DOHH2 (cell line): ENCODE results near the gene TACC2.

Experiments
- H3F3A ChIP-seq: fragments of 200-600 bp; sonication (generic), shearing (Covaris generic); 2 replicates; pipeline ENCODE4 v1.6.0; 2016; ENCODE audit warnings: antibody characterized with exemption, mild to moderate bottlenecking; ENCODE audit not compliant: control insufficient read depth, insufficient read depth
- H3K27ac ChIP-seq: fragments of 200-600 bp; sonication (generic); 2 replicates; pipeline ENCODE4 v1.5.1; 2014; ENCODE audit warnings: low read depth, mild to moderate bottlenecking, low read length, moderate library complexity
- H3K27me3 ChIP-seq: fragments of 200-600 bp; sonication (generic); 2 replicates; pipeline ENCODE4 v1.6.1; 2014; ENCODE audit warnings: mild to moderate bottlenecking, low read length, mixed read lengths; ENCODE audit not compliant: control insufficient read depth
- H3K36me3 ChIP-seq: fragments of 200-600 bp; sonication (generic); 2 replicates; pipeline ENCODE4 v1.6.1; 2014; ENCODE audit warnings: mild to moderate bottlenecking, low read length, moderate library complexity, mixed read lengths; ENCODE audit not compliant: control insufficient read depth
- H3K4me1 ChIP-seq: fragments of 200-600 bp; sonication (generic); 2 replicates; pipeline ENCODE4 v1.6.1; 2014; ENCODE audit warnings: mild to moderate bottlenecking, low read length, mixed read lengths; ENCODE audit not compliant: control insufficient read depth
- H3K4me2 ChIP-seq: fragments of 200-600 bp; sonication (generic); 2 replicates; pipeline ENCODE4 v1.6.0; 2014; ENCODE audit warnings: mild to moderate bottlenecking, low read length, moderate library complexity
- H3K4me3 ChIP-seq: fragments of 200-600 bp; sonication (generic); 2 replicates; pipeline ENCODE4 v1.5.1; 2014; ENCODE audit warnings: mild to moderate bottlenecking, low read length, mixed read lengths
- H3K79me2 ChIP-seq: fragments of 200-600 bp; sonication (generic); 2 replicates; pipeline ENCODE4 v1.6.1; 2014; ENCODE audit warnings: mild to moderate bottlenecking, low read length, mixed read lengths; ENCODE audit not compliant: control insufficient read depth
- H3K9me2 ChIP-seq: fragments of 200-600 bp; sonication (generic); replicated peaks from 2 replicates; pipeline ENCODE4 v1.6.1; 2014; ENCODE audit warnings: mild to moderate bottlenecking, low read length, mixed read lengths; ENCODE audit not compliant: control insufficient read depth
- H3K9me3 ChIP-seq: fragments of 200-600 bp; sonication (generic); 2 replicates; pipeline ENCODE4 v1.6.1; 2014; ENCODE audit warnings: antibody characterized with exemption, low read length, mixed read lengths; ENCODE audit not compliant: control insufficient read depth, insufficient read depth
- H4K20me1 ChIP-seq: fragments of 200-600 bp; sonication (generic); 2 replicates; pipeline ENCODE4 v1.6.0; 2014; ENCODE audit warnings: low read depth, mild to moderate bottlenecking, antibody characterized with exemption, low read length, moderate library complexity; ENCODE audit not compliant: control insufficient read depth, insufficient read depth
- CTCF ChIP-seq: fragments of 200-600 bp; sonication (generic); IDR thresholded peaks from one replicate; pipeline ENCODE4 v1.5.1; 2014; ENCODE audit warnings: antibody characterized with exemption, mild to moderate bottlenecking, low read depth, low read length; ENCODE audit not compliant: poor library complexity, severe bottlenecking
- EZH2phosphoT487 ChIP-seq: fragments of 200-600 bp; sonication (generic); IDR thresholded peaks from 2 replicates; pipeline ENCODE4 v1.6.1; 2017; ENCODE audit warnings: borderline replicate concordance, mild to moderate bottlenecking, antibody characterized with exemption, low read length, moderate library complexity, mixed read lengths

The TACC2 gene

GRCh38 chr10:122151121-122151694 lies 162.2 kb downstream of the TACC2 start:
- Histone ChIP-seq H3K27ac (no peak overlapping the region), H3K9me3 (no peaks in the 10 kb centered on the region), H3K79me2 (no peaks in the 10 kb centered on the region), H3F3A (no peaks in the 10 kb centered on the region), H4K20me1 (no peaks in the 10 kb centered on the region), H3K36me3 (no peaks in the 10 kb centered on the region), H3K4me3 (no peak overlapping the region), H3K9me2 (no peaks in the 10 kb centered on the region), H3K4me2 (no peak overlapping the region), H3K27me3 (no peaks in the 10 kb centered on the region), H3K4me1 (no peaks in the 10 kb centered on the region)
- TF ChIP-seq CTCF (no peak), EZH2phosphoT487 (no peak)

GRCh38 chr10:122152544-122152943 lies 163.6 kb downstream of the TACC2 start:
- Histone ChIP-seq H3K36me3 (no peaks in the 10 kb centered on the region), H3K9me3 (no peaks in the 10 kb centered on the region), H3K27me3 (no peaks in the 10 kb centered on the region; the same call in 1 of the 2 replicates), H3K27ac (no peak overlapping the region), H3K4me1 (no peaks in the 10 kb centered on the region), H3K4me2 (no peak overlapping the region), H3K4me3 (no peak overlapping the region), H4K20me1 (no peaks in the 10 kb centered on the region), H3K79me2 (no peaks in the 10 kb centered on the region), H3F3A (no peaks in the 10 kb centered on the region), H3K9me2 (no peaks in the 10 kb centered on the region)
- no peak for TF ChIP-seq EZH2phosphoT487
- no peak for TF ChIP-seq CTCF

GRCh38 chr10:122154031-122154544 lies 165.1 kb downstream of the TACC2 start:
- Histone ChIP-seq H3K27me3 (peaks cover 2% of the 10 kb centered on the region), H3K27ac (no peak overlapping the region), H3K4me3 (no peak overlapping the region), H3F3A (no peaks in the 10 kb centered on the region), H4K20me1 (no peaks in the 10 kb centered on the region), H3K4me1 (no peaks in the 10 kb centered on the region), H3K4me2 (no peak overlapping the region), H3K9me2 (no peaks in the 10 kb centered on the region), H3K9me3 (no peaks in the 10 kb centered on the region), H3K79me2 (no peaks in the 10 kb centered on the region), H3K36me3 (no peaks in the 10 kb centered on the region)
- TF ChIP-seq CTCF (no peak), EZH2phosphoT487 (no peak)
